ENCODE results near the gene EPHA1.
"Not testable (repeated sequence)": the region's sequence is repeated elsewhere in the genome, so short reads cannot be mapped to it uniquely, and the experiment has no call there.

Gene EPHA1

DNA sequence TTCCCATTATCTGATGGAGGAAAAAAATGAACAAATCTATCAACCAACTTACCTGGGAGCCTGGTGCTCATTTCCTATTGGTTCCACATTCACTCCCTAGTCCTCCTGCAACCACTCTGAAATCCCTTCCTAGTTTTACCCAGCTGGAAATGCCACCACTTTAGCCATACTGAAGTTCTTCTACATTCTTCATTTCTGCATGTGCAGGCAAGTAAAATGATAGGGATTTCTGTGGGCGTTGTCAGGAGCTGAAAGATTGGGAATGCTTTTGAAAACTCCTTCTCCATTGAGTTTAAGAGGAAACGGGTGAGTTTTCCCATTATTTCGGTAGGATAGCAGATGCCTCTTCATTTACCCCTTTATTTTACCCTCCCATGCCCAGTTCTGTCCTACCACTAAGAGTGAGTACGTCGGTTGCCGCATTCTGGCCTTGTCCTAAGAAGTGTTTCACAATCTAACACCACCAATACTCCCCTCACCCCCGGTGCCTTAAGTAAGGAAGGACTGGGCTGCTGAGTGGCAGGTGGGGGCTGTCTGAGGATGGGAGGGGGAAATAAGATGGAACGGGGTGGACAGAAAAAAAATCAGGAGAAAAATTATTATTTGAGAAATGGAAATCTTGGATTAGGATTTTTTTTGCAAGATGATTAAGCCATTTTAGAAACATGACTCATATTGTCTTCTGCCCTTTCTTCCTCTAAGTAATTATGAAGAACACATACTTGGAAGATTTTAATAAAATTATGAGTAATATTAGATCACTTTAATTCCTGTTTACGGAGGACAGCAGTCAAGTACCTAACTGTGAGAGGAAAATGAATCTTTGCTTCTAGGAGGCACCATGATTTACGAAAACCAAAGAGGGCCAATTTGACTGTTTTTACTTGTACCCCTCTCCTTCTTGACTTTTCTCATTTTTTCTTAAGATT lies 21.4 kb upstream of the EPHA1 start:
- DNase-seq = no peak

DNA sequence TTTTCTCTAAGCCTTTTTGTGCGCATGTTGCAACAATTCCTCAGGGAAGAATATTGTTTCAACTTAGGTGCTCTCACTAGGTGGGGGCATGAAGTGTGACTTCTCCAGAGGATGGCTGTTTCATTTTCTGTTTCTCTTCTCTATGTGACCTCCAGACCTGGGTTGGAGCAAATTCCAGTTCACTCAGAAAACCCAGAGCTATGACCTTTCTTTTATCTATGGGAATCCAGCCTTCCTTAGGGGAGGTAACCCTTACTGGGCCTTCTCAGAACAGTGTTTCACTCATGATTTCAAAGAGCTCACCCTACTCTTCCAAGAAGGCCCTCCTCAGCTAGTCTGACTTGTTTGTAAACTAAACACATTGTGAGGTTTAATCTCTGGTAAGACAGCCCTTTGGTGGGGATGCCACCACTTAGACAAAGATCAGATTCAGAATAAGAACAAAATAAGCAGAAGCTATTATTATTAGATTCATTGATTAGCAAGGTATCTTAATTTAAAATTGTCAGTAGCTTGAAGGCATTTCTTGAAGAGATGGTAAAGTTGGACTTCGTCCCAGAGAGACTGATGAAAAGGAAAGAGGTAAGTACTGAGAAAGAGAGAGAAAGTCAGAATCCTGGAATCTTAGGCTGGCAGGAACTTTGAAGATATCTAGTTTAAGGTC lies 18.0 kb upstream of the EPHA1 start:
- no peak for DNase-seq

DNA sequence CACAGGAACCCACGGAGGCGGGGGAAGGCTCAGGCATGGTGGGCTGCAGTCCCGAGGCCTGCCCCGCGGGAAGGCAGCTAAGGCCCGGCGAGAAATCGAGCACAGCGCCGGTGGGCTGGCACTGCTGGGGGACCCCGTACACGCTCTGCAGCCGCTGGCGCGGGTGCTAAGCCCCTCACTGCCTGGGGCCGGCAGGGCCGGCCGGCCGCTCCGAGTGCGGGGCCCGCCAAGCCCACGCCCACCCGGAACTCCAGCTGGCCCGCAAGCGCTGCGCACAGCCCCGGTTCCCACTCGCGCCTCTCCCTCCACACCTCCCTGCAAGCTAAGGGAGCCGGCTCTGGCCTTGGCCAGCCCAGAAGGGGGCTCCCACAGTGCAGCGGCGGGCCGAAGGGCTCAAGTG lies 15.8 kb upstream of the EPHA1 start:
- not testable (repeated sequence) for DNase-seq

DNA sequence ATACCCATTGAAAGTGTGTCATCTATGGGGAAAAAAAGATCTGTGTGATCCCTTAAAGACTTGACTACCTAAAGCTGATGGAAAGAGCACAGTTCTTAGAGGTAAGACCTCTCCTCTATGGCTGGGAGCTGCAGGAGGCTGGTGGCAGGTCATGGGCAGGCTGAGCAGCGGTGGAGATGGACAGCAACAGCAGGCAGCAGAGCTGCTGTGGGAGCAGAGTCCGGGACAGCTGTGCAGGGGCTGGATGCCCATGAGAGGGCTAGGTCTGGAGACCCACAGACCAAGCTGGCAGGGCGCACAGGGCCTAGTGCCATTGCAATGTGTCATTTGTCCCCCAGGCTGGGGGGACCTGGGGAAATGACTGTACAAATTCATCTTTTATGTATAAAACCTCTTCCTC lies 13.4 kb upstream of the EPHA1 start:
- no peak for DNase-seq

DNA sequence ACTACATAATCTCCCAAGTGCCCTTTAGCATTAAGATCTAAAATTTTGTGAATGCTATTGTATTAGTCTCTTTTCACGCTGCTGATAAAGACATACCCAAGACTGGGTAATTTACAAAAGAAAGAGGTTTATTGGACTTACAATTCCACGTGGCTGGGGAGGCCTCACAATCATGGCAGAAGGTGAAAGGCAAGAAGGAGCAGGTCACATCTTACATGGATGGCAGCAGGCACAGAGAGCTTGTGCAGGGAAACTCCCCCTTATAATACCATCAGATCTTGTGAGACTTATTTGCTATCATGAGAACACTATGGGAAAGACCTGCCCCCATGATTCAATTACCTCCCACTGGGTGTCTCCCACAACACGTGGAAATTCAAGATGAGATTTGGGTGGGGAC lies 12.0 kb upstream of the EPHA1 start:
- not testable (repeated sequence) for DNase-seq

DNA sequence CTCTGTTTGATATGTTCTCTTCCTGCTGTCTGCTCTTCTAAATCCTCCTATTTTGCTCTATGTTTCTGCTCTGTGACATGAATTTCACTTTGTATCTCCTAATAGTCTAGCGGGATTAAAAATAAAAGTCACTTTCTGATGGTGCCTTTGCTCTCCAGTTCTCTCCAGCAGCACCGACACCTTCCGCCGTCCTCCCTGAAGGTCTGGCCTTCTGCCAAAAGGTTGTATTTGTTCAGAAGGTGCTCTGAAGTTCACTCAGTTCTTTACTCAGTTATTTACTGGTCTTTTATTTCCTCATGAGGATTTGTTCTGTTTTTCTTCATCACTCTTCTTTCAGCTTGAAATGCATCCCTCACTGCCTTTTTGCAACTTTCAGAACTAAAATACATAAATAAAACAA lies 11.2 kb upstream of the EPHA1 start:
- DNase-seq = peak; percentile 39

DNA sequence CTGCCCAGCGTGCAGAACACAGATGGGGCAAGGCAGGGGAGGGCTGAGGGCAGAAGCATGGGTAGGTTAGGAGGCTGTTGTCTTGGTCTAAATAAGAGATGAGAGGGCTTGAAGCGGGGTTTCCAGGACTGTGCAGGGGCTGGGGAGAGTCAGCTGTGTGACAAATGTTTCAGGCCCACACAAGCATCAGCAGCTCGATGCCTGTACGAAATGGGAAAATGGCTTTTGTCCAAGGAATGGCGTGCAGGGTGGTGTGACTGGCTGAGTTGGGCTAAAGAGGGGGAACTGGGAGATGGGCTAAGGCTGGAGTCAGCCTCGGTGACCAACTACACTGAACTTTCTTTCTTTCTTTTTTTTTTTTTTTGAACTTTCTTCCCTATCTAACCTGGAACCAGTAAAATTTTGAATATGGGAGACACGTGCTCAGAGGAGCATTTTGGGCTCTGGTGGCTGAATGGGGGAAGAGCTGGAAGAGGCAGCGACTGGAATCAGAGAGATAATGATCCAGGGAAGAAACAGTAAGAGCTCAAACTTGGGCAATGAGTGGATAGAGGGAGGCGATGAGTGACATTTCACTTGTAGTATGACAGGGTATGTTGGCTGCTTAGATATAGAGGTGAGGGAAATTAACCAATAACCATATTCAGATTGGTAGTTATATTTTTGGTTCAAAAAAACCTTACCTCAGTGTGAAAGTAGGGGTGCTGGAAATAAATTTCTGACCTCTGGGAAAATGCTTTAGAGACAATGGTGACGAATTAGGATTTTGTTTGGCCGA lies 10.2 kb upstream of the EPHA1 start:
- no peak for DNase-seq

DNA sequence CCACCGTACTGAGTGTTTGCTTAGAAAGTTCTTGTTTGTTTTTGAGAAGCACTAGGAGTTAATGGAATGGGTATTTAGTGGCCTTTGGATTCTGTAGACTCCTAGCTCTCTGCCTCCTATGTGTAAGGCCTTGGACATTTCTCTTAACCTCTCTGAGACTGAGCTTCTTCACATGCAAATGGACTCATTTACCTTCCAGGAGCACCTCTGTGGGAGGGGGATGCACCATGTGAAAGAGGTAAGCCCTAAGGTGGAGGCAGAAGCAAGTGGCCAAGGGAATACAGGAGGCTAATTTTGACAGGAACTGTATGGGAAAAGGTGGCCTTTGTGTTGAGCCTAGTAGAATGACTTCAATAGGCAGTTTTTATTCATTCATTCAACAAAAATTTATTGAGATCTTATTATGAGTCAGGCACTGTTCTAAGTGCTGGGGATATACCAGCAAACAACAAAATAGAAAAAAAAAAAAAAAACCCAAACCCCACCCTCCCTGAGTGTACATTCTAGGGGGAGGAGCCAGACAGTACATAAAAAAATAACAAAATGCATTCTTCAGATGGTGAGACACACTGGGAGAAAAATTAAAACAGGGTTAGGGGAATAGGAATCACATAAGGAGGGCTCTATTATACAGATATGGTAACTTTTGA lies 9.2 kb upstream of the EPHA1 start:
- no peak for DNase-seq

DNA sequence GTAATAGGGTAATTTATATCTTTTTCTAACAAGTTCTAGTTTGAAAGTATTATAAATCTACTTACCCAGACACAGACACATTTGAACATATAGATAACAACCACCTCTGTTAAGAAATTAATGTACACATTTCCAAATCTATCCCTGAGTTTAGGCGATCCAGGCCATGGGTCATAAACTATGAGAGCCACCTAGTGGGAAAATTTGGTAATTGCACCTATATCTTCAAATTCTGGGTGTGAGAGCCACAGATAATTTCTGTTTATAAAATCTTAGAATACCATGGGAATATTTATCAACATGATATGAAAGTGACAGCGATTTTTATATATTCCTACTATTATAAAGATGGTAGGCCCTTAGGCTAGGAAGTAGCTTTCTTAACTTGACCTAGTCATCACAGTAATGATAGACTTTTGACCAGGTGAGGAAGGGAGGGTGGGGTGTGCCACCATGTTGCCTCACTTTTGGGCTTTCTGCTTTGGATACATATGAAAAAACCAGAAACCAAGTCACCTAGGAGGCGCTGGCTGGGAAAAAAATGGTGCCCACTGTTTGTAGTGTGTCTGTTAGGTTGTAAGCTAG lies 8.0 kb upstream of the EPHA1 start:
- DNase-seq = no peak

DNA sequence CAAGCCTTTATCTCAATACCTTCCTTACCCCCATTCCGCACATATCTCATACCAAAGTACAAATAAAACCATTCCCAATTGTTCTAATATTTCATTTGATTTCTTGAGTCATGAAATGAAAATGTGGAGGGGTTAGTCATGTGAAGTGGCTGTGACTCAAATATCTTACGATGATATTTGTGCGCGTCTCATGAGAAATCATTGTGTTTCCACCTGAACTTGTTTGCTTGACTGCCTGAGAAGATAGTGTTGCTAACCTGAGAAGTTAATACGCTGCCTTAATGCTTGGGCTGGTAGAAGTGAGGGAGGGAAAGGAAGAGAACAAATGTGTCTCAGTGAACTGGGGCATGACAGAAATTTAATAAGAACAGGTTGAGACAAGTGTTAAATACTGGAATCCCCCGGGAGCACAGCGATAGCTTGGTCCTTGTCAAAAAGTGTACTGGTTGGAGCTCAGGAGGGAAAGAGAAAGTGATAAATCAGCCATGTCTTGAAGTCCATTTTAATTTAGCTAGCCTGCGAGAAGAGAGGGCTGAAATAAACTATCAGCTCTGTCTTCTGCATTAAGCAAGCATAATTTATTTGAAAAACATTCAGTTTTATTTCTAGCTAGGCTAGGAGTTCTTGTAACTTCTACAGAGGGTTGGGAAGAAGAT lies 7.2 kb upstream of the EPHA1 start:
- DNase-seq = no peak

DNA sequence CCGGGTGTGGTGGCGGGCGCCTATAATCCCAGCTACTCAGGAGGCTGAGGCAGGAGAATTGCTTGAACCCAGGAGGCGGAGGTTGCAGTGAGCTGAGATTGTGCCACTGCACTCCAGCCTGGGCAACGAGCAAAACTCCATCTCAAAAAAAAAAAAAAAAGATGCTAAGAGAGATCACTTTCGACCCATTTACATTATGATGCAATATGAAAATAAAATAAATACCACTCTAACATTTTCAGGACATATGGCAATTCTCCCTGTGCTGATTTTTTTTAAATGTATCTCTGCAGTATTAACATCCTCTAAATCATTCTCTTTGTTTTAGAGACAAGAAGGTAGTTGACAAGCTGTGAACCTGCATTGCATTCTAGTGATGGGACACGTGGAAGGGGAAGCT lies 6.6 kb upstream of the EPHA1 start:
- not testable (repeated sequence) for DNase-seq

DNA sequence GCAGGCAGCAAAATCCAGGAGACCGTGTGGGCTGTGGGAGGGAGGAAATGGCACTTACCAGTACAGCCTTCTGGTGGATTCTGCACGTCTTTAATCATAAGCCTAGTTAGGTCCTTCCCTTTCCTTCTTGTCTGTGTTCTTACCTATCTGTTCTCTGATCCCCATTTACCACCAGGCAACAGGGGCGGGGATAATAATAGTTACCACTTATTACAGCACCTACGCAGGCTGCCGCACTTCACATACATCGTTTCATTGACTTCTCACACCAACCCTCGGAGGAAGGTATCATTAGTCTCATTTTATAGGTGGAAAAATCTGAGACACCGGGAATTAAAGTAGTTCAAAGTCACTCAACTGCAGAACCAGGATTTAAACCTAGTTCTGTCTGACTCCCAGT lies 4.5 kb upstream of the EPHA1 start:
- no peak for DNase-seq

DNA sequence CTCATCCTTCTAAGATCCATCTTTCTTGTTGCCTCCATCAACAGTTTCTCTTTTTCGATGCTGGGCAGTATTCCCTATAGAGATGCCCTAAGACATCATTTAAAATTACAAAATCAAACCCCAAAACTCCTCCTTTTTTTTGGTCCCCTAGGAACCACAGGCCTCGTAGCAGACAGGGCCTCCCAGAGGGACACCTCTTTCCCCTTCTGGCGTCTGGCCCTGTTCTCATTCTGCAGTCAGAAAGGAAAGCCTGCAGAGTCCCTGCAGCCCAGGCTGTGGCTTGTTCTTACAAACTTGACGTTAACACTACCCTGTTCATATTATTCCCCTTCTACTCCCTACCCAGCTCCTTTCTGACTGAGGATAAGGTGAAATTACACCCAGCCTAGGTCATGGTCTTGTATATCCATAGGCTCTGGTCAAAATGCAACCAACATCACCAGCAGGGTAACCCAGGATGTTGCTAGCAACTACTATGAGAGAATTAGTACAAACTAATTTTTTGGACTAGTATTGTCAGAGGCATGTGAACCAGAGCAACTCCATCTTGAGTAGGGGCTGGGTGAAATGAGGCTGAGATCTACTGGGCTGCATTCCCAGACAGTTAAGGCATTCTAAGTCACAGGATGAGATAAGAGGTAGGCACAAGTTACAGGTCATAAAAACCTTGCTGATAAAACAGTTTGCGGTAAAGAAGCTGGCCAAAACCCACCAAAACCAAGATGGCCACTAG lies 3.5 kb upstream of the EPHA1 start:
- DNase-seq = no peak

DNA sequence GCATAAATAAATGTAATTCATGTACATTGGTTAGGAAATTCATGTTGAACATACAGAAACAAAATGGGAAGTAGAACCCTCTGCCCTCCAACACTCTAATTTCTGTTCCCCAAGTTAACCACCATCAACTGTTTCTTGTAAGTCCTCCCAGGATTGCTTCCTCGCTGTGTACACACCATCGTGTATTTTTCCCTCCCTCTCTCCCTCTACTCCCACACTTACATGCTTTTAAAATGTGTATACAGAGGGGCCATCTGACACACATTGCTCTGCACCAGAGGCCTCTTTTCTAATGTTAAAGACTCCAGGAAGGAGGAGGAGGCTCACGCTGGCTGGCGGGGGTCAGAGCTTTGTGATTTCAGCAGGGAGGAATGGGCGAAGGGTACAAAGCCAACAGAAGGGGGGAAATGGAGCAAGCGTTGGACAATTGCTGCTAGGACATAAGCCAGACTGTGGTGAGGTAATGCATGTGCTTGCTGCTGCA lies 1.9 kb upstream of the EPHA1 start:
- DNase-seq = no peak

DNA sequence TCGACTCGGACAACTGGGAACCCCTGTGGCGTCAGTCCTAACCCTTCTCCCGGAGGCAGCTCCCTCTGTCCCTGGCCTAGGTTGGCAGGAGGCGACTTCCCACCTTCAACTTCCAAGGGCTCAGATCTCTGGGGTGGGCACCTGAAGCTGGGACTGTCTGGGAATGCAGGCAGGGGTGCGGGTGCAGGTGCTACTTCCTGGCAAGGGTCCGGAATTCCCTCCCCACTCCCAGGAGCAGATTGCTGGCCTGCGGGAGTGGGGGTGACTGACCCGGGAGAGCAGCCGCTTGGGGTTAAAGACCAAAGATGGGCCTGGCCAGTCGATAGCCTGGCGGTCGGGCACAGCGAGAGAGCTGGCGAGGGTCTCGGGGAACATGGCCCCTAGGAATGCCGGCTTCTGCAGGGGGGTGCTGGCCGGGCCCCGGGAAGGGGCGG lies 387 bp downstream of the EPHA1 start:
- peak; percentile 12 for DNase-seq

DNA sequence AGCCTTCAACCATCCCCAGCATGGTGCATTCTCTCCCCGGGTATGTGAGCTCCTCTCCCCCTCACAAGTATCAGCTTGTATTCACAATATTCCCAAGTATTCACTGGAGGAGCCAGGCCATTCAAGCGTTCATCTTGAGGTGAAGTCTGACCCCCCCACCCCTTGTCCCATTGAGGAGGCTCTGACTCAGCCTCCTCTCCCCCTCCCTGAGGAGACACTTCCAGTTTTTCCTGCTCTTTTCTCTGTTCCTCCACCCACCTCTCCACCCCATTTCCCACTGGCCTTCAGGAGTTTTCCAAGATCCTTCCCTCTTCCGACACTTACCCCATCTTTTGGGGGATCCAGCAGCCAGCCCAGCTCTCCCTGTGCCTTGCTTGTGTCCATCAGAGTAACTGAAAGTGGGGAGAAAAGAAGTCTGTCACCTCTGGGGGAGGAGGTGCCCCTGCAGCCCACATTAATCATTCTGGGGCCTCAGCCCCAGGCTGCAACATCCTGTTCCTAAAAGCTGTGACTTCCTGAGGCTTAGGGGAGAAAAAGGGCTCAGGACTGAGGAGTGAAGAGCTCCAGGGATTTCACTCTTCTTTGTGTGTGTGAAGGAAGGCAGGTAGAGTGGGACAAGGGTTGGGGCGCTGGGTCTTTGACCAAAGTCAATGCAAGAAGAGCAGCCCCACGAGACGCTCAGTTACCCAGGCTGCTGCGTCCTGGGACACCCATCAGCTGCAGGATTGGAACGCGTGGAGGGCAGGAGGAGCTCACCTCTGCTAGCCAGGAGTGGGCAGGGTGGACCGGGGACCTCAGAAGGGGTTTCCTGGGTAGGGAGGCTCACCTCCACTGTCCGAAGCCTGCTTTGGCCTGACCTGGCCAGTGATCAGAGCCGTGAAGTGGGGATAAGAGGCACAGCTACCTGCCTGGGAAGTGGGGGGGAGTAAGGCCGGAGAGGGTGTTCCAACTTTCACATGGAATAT lies 1.1 kb downstream of the EPHA1 start:
- peak; percentile 64 for DNase-seq

DNA sequence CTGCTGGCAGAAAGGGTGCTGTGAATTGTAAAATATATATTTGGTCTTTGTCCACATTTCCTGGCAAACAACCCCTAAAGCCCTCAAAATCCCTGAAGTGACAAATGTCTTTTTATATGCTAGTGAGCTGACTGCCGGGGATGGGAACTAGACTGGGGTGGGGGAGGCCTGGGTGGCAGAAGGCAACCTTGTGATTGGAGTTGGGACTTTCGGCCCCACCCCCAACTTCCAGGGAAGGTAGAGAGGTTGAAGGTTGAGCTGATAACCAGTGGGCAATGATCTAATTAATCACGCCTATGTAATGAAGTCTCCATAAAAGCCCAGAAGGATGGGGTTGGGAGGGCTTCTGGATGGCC lies 2.7 kb downstream of the EPHA1 start:
- no peak for DNase-seq

DNA sequence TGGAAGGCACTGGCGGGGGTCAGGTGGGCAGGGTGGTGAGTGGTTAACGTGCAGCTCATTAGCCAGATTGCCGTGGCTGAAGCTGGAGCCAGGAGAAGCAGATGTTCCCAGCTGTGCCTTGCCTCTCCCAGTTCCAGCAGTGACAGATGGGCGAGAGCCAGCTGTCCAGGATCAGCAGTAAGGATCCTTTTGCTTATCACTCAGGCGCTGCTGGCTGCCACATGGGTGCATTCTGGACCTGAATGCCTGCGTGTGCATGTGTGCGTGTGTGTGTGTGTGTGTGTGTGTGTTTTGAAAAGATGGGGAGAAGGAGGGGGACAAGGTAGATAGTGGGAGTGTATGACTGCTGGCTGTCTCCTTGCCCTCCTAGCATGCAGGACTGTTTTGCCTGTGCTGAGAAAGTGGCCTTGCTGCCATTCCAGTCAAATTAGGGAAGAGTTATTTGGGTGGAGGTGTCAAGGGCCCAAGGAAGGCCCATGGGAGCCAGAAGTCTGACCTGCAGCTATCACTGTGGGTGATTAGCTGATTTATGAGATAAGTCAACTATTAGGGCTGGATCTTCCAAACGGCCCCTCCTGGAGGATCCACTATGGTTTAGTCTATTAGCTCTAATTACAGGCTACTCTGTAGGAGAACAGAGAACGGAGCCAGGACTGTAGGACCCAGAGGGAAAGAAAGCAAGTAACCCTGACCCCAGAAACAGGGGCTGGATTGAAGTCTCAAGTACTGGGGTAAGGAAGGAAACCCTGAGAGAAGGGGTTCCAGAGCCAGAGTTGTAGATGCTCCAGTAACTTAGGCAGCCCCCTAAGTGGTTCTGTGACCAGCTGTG lies 3.3 kb downstream of the EPHA1 start:
- no peak for DNase-seq

DNA sequence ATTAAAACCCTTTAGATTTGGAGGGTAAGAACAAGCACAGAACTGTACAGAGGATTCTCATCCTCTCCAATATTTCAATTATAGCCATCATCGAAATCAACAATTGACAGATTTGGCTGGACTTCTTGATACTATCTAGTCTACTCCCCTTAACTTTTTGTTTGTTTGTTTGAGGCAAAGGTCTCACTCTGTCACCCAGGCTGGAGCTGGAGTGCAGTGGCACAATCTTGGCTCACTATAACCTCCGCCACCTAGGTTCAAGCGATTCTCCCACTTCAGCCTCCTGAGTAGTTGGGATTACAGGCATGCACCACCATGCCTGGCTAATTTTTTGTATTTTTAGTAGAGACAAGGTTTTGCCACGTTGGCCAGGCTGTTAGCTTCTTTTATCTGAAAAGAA lies 6.4 kb downstream of the EPHA1 start:
- DNase-seq = not testable (repeated sequence)

Data from CD4-positive, alpha-beta T cell treated with Interleukin-6 for 4 hours (primary cell).